Stomach (tissue), 4 donors: Measurements from ENCODE around the gene PRKG2.

Experiments
- POLR2A ChIP-seq, 4 donors: fragments of 450-650 bp; IDR thresholded peaks; one replicate each; pipeline ENCODE4 v1.6.1; 2016; ENCODE audit warnings: antibody characterized with exemption in 4 of 4, control low read depth in 2 of 4, mild to moderate bottlenecking in 1 of 4, moderate library complexity in 1 of 4
- TF ChIP-seq, protein P1 (sequence below), 7 experiments: fragments of 450-650 bp in 4 of 7; fragments of 200-600 bp in 3 of 7; sonication (generic) in 3 of 7; IDR thresholded peaks; one replicate each; pipeline ENCODE4 v1.5.1; 2016 to 2019; ENCODE audit warnings: antibody characterized with exemption in 7 of 7, control low read depth in 2 of 7, mild to moderate bottlenecking in 1 of 7

DNA sequence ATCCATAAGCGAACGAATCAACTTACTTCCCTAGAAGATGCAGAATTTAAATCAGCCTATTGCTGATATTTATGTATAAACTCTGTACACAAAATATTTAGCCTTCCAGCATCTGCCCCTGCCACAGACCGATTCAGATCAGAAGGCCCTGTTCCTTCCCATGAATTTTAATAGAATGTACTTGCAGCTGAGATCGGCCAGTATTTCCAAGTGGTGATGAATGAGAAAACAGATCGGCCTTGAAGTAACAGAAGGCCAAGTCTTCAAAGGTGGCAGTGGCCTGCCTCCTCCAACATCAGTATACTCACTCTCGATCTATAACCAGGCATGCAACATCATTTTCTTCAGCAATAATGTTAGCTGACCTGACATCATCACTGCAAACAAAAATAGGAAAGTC, 66.4 kb downstream of the PRKG2 start:
- TF ChIP-seq, protein P1, sequence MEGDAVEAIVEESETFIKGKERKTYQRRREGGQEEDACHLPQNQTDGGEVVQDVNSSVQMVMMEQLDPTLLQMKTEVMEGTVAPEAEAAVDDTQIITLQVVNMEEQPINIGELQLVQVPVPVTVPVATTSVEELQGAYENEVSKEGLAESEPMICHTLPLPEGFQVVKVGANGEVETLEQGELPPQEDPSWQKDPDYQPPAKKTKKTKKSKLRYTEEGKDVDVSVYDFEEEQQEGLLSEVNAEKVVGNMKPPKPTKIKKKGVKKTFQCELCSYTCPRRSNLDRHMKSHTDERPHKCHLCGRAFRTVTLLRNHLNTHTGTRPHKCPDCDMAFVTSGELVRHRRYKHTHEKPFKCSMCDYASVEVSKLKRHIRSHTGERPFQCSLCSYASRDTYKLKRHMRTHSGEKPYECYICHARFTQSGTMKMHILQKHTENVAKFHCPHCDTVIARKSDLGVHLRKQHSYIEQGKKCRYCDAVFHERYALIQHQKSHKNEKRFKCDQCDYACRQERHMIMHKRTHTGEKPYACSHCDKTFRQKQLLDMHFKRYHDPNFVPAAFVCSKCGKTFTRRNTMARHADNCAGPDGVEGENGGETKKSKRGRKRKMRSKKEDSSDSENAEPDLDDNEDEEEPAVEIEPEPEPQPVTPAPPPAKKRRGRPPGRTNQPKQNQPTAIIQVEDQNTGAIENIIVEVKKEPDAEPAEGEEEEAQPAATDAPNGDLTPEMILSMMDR (IDR thresholded peaks at IDR 0.05), result no peak
- TF ChIP-seq POLR2A (IDR thresholded peaks at IDR 0.05), result no peak
